CD4-positive, CD25-positive, alpha-beta regulatory T cell (primary cell): ENCODE data around the gene EHD4. TPM values are rescaled to one million over a fixed set of nuclear protein-coding genes. Genes with fewer than 3 reads are reported as not detected.

Source experiments
- ATAC-seq, 2 donors: fragments of 150-1000 bp; cut with Tn5 transposase; one replicate each; pipeline ENCODE4 v1.10.0; 2021; ENCODE audit warnings: low read depth in 2 of 2, moderate number of reproducible peaks in 2 of 2, moderate library complexity in 1 of 2
- DNase-seq, 3 donors: peaks; one replicate each; pipeline versions ENCODE4 v3.0.0 to v3.0.0-alpha.2; 2012 to 2022; ENCODE audit warnings: mixed read lengths in 1 of 3
- H3K27ac ChIP-seq: one replicate; pipeline ENCODE4 v1.7.0; 2013; ENCODE audit warnings: mild to moderate bottlenecking, low read length; ENCODE audit not compliant: insufficient read depth, poor library complexity, severe bottlenecking
- H3K27me3 ChIP-seq: one replicate; pipeline ENCODE4 v1.7.0; 2013; ENCODE audit warnings: low read length; ENCODE audit not compliant: control insufficient read depth, insufficient read depth
- H3K36me3 ChIP-seq: one replicate; pipeline ENCODE4 v1.7.0; 2013; ENCODE audit warnings: mild to moderate bottlenecking, low read length, moderate library complexity; ENCODE audit not compliant: control insufficient read depth, insufficient read depth
- H3K4me1 ChIP-seq: 2 replicates; pipeline ENCODE4 v1.7.0; 2013; ENCODE audit warnings: mild to moderate bottlenecking, low read length; ENCODE audit not compliant: insufficient read depth, control insufficient read depth, poor library complexity, severe bottlenecking
- H3K4me3 ChIP-seq: one replicate; pipeline ENCODE4 v1.7.0; 2013; ENCODE audit warnings: low read depth, mild to moderate bottlenecking, low read length, moderate library complexity
- H3K9me3 ChIP-seq, 2 experiments: 1 replicate in 1 of 2; 2 replicates in 1 of 2; pipeline ENCODE4 v1.7.0; 2013; ENCODE audit warnings: low read length in 2 of 2, mild to moderate bottlenecking in 1 of 2, moderate library complexity in 1 of 2; ENCODE audit not compliant: control insufficient read depth in 2 of 2
- H3K27ac Mint-ChIP-seq, 3 donors: one replicate each; pipeline ENCODE4 v1.8.0; 2020 to 2022; ENCODE audit warnings: mild to moderate bottlenecking in 3 of 3, mixed read lengths in 3 of 3, moderate library complexity in 2 of 3
- H3K27me3 Mint-ChIP-seq: one replicate; pipeline ENCODE4 v1.8.0; 2022; ENCODE audit warnings: mild to moderate bottlenecking, mixed read lengths
- H3K36me3 Mint-ChIP-seq: one replicate; pipeline ENCODE4 v1.8.0; 2020; ENCODE audit warnings: mixed read lengths
- H3K4me1 Mint-ChIP-seq, 4 donors: one replicate each; pipeline ENCODE4 v1.8.0; 2020 to 2022; ENCODE audit warnings: mixed read lengths in 4 of 4, mild to moderate bottlenecking in 1 of 4
- H3K4me3 Mint-ChIP-seq, 4 donors: one replicate each; pipeline ENCODE4 v1.8.0; 2020 to 2022; ENCODE audit warnings: mild to moderate bottlenecking in 4 of 4, mixed read lengths in 4 of 4, moderate library complexity in 3 of 4
- H3K9me3 Mint-ChIP-seq, 7 donors: one replicate each; pipeline ENCODE4 v1.8.0; 2020 to 2022; ENCODE audit warnings: mixed read lengths in 7 of 7, mild to moderate bottlenecking in 3 of 7, moderate library complexity in 2 of 7
- polyA plus RNA-seq, 4 donors: library from polyadenylated mRNA; unstranded; fragments of 300-500 nt; fragmentation: Illumina TruSeq; gene quantifications; one replicate each; pipeline ENCODE4 v1.2.3, GENCODE V29; 2021
- total RNA-seq: library from RNA; stranded (reverse); gene quantifications from one replicate; pipeline ENCODE4 v1.2.3, GENCODE V29; 2022

Gene EHD4
- total and polyA plus RNA-seq, 5 donors from 2014 or later, result 9.3 to 57.8 (median 13.8) TPM

DNA sequence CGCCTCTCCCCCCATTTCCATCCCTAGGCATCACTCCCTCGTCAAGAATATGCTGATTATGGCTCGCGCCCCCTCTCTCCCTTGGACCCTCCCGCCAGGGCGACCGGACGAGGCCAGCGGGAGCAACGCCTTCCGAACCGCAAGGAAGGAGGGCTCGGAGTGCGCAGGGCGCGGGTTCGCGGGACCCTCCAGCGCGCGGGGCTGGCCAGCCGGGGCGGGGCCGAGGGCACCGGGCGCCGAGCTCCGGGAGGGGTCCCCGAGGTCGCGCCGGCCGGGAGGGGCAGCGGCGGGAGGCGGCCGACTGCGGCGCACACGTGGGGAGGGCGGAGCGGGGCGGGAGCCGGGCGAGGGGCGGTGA lies 483 bp downstream of the EHD4 start:
- peak overlapping the region; percentile 74 to 98 (median 98) for H3K27ac Mint-ChIP-seq
- peaks cover 46% of the 10 kb centered on the region for H3K4me1 ChIP-seq

DNA sequence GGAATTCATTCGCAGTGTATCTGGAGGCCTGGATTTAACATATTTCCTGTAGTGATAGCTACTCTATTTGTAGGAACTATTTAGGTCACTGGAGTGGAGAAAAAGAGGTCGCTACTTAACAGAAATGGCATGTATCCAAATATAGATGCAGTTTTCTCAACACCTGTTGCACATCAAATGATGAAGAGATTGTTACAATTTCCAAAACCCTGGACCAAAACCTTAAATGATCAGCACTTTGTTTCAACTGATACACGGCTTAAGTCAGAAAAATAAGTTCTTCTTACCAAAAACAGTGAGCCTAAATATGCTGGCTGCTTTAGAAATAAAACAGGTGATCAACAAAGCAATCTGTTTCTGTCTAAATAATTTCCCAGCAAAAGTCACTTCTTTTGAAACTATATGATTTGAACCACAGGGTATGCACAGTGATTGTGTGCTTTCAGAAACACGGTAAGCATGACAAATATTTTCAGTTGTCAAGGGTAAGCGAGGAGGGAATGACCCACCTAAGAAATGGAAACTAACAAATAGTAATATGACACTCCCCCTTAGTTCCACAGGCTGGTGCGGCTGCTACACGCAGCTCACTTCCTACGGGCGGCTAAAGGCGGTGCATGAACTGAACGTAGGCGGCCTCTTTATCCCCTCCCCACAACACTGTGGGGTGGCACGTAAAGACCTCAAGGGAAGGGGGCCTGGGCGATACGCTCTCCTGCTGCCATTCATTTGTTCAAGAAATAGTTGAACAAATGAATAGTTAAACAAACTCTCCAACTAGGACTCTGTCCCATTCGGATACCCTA lies 1.1 kb downstream of the EHD4 start:
- peaks cover 46% of the 10 kb centered on the region for H3K4me1 ChIP-seq

More for the DNA sequence above, 483 bp downstream of the EHD4 start:
- no peak for ATAC-seq
- H3K4me3 Mint-ChIP-seq, result peak overlapping the region; percentile 94 to 98 (median 96)
- no peaks in the 10 kb centered on the region for H3K9me3 Mint-ChIP-seq
- no peak for DNase-seq
- peaks cover 31 to 50% (median 43%) of the 10 kb centered on the region in 4 donors for H3K4me1 Mint-ChIP-seq
- Histone ChIP-seq H3K27me3 (peaks cover 7% of the 10 kb centered on the region), H3K4me3 (peak overlapping the region; percentile 89), H3K27ac (peak overlapping the region; percentile 88), H3K9me3 (no peaks in the 10 kb centered on the region), H3K36me3 (no peaks in the 10 kb centered on the region)
- no peaks in the 10 kb centered on the region for H3K36me3 Mint-ChIP-seq
- H3K27me3 Mint-ChIP-seq, result peaks cover 15% of the 10 kb centered on the region

DNA sequence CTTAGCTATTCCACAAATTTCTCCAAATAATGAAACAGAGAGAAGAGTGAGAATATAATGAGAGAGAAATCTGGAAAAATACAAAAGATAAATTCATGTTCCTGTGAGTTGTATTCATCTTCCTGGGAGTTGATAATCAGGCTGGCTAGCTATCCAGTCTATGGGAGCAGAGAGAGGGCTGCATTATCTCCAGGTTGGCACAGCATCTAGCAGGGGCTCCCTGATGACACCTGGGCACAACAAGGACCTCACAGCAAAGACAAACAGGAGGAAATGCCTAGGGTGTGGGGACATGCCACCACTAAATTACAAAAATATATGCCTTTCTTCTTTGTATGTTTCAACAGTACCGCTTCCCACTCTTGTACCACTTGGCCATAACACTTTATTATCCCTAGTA lies 1.9 kb downstream of the EHD4 start:
- H3K27me3 ChIP-seq, result peaks cover 4% of the 10 kb centered on the region
- peak overlapping the region; percentile 91 to 98 (median 96) for H3K27ac Mint-ChIP-seq
- H3K27ac ChIP-seq, result peak overlapping the region; percentile 88
- peaks cover 31 to 58% (median 48%) of the 10 kb centered on the region in 4 donors for H3K4me1 Mint-ChIP-seq
- ATAC-seq, result no peak
- peak overlapping the region; percentile 89 for H3K4me3 ChIP-seq
- H3K9me3 Mint-ChIP-seq, result peaks cover 0 to 2% (median 0%) of the 10 kb centered on the region in 7 donors
- DNase-seq, result no peak
- peaks cover 10% of the 10 kb centered on the region for H3K27me3 Mint-ChIP-seq
- no peaks in the 10 kb centered on the region for H3K9me3 ChIP-seq
- H3K36me3 Mint-ChIP-seq, result no peaks in the 10 kb centered on the region
- no peaks in the 10 kb centered on the region for H3K36me3 ChIP-seq
- peaks cover 46% of the 10 kb centered on the region for H3K4me1 ChIP-seq
- H3K4me3 Mint-ChIP-seq, result peak overlapping the region; percentile 93 to 98 (median 96)

More for the DNA sequence above, 1.1 kb downstream of the EHD4 start:
- H3K4me3 Mint-ChIP-seq, result peak overlapping the region; percentile 93 to 98 (median 96)
- H3K9me3 Mint-ChIP-seq, result no peaks in the 10 kb centered on the region
- peaks cover 11% of the 10 kb centered on the region for H3K27me3 Mint-ChIP-seq
- Histone ChIP-seq H3K9me3 (no peaks in the 10 kb centered on the region), H3K36me3 (no peaks in the 10 kb centered on the region), H3K27ac (peak overlapping the region; percentile 88), H3K4me3 (peak overlapping the region; percentile 89), H3K27me3 (peaks cover 7% of the 10 kb centered on the region)
- peaks cover 31 to 54% (median 45%) of the 10 kb centered on the region in 4 donors for H3K4me1 Mint-ChIP-seq
- DNase-seq (peak; percentile 55 to 85 (median 74)), ATAC-seq (peak; percentile 60 to 68)
- peak overlapping the region; percentile 74 to 98 (median 96) for H3K27ac Mint-ChIP-seq
- no peaks in the 10 kb centered on the region for H3K36me3 Mint-ChIP-seq

DNA sequence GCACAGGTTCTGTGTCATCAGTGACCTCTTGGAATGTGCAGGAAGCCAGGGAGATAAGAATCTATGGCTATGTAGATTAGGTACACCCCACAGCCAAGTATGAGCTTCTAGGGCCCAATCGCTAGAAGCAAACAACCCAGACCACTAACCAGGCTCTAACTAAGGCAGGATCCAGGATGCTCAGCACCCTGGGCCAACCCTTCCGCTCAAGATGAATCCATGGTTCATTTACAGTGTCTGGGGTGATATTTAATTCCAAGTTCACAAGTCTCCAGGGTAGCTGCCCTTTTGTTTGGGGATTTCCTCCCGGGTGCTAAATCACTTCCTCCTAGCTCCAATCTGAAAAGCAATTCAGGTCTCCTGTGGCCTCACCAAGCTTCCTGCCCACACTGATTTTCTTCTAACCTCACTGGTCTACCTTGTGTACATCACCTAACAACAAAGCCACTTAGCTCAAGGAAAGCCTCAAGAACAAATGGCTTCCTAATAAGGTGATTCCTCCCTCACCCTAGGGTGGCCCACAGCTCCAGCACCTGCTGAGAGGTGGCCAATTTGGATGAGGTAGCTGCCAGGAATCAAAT lies 2.4 kb downstream of the EHD4 start:
- Mint-ChIP-seq H3K4me3 (peak overlapping the region; percentile 93 to 98 (median 96)), H3K9me3 (peaks cover 0 to 2% (median 0%) of the 10 kb centered on the region in 7 donors), H3K36me3 (no peaks in the 10 kb centered on the region), H3K27me3 (peaks cover 5% of the 10 kb centered on the region), H3K27ac (peak overlapping the region; percentile 91 to 98 (median 96)), H3K4me1 (peaks cover 31 to 58% (median 48%) of the 10 kb centered on the region in 4 donors)
- H3K9me3 ChIP-seq, result no peaks in the 10 kb centered on the region
- peak overlapping the region; percentile 89 for H3K4me3 ChIP-seq
- peak overlapping the region; percentile 88 for H3K27ac ChIP-seq
- DNase-seq (peak; percentile 14 to 70 (median 36)), ATAC-seq (no peak)
- H3K27me3 ChIP-seq, result peaks cover 4% of the 10 kb centered on the region
- no peaks in the 10 kb centered on the region for H3K36me3 ChIP-seq
- H3K4me1 ChIP-seq, result peaks cover 46% of the 10 kb centered on the region

DNA sequence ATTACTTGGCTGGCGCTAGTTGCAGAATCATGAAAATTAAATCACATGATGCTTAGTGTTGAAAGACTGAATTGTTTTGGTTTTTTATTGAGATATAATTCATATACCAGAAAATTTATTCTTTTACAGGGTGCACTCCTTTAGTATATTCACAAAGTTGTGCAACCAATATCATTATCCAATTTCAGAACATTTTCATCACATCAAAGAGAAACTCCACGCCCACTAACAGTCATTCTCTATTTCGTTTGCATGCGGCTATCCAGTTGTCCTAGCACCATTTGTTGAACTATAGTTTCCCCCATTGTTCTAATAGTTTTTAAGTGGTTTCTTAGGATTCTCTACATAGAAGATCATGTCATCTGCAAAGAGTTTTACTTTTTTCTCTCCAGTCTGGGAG lies 3.7 kb downstream of the EHD4 start:
- ATAC-seq, result no peak
- no peak for DNase-seq
- no peak overlapping the region for H3K27ac ChIP-seq
- Mint-ChIP-seq H3K27me3 (peaks cover 5% of the 10 kb centered on the region), H3K27ac (peak overlapping the region; percentile 58 to 70 (median 65)), H3K36me3 (no peaks in the 10 kb centered on the region), H3K4me3 (peak overlapping the region in 3 of 4 donors; percentile 23 to 51 (median 46)), H3K4me1 (peaks cover 31 to 58% (median 48%) of the 10 kb centered on the region in 4 donors), H3K9me3 (peaks cover 0 to 2% (median 0%) of the 10 kb centered on the region in 7 donors)
- no peaks in the 10 kb centered on the region for H3K36me3 ChIP-seq
- peaks cover 46% of the 10 kb centered on the region for H3K4me1 ChIP-seq
- no peak overlapping the region for H3K4me3 ChIP-seq
- no peaks in the 10 kb centered on the region for H3K9me3 ChIP-seq
- no peaks in the 10 kb centered on the region for H3K27me3 ChIP-seq

DNA sequence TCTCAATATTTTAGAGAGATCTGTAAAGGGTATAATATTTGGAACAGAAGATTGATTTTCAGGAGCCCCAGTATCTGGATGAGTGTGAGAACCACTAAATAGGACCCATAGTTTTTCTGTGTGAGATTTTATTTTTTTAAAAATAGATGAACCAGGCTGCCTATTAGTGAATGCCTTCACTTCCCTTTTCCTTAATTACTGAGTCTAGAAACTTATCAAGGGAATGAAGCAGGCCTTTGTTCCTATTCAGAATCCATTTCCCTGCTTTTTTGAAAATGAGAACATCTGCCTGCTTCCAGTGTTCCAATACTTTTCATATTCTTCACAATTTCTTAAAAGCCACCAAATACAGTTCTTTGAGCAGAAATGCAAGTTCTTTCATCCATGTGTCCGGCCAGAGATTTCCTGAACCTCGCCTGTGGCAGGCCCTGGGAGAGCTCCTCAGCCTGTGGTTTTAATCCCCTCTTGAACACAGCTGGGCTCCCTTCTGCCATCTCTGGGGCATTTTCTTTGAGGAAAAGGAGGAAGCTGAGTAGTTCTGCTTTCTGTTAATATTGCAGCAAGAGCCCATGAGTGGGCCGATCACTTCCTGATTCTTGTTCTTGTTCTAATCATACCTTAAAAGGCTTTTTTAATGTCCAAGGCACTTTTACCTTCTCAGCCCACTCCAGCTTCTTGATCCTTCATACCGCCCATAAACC lies 4.7 kb downstream of the EHD4 start:
- ATAC-seq, result no peak
- no peaks in the 10 kb centered on the region for H3K9me3 ChIP-seq
- Mint-ChIP-seq H3K36me3 (no peaks in the 10 kb centered on the region), H3K4me3 (peak overlapping the region; percentile 15 to 78 (median 36)), H3K9me3 (peaks cover 0 to 2% (median 0%) of the 10 kb centered on the region in 7 donors), H3K27ac (peak overlapping the region; percentile 58 to 93 (median 70)), H3K4me1 (peaks cover 31 to 54% (median 45%) of the 10 kb centered on the region in 4 donors), H3K27me3 (peaks cover 2% of the 10 kb centered on the region)
- H3K36me3 ChIP-seq, result no peaks in the 10 kb centered on the region
- peak overlapping the region; percentile 60 for H3K27ac ChIP-seq
- no peak for DNase-seq
- peak overlapping the region; percentile 26 for H3K4me3 ChIP-seq
- no peaks in the 10 kb centered on the region for H3K27me3 ChIP-seq
- H3K4me1 ChIP-seq, result peaks cover 44% of the 10 kb centered on the region

DNA sequence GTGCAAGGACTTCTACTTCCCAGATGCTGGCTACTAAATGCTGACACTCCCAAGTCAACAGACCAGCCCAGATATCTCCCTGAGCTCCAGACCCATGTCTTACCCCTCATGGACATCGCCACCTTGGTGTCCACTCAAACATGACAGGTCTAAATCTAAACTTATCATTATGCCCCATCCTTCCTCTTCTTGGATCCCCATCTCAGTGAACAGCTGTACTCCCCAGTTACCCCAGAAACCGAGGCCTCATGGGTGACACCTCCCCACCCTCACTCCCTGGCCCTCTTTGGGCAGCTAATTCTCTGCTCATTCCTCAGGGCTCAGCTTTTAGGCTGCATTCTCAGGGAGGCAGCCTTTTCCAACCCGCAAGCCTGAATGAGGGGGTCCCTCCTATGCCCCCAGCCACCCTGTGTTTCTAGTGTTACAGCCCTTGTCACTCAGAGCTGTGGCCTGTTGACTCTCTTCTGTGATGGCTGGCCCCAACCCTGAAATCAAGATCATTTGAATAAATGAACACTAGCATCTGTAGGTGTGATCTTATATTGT lies 5.4 kb downstream of the EHD4 start:
- DNase-seq (no peak), ATAC-seq (no peak)
- H3K4me3 ChIP-seq, result no peak overlapping the region
- Mint-ChIP-seq H3K4me3 (peak overlapping the region in 1 of 4 donors; percentile 3), H3K36me3 (peaks cover 2% of the 10 kb centered on the region), H3K27ac (peak overlapping the region; percentile 57 to 83 (median 65)), H3K9me3 (peaks cover 0 to 2% (median 0%) of the 10 kb centered on the region in 7 donors), H3K27me3 (no peaks in the 10 kb centered on the region), H3K4me1 (peaks cover 35 to 52% (median 45%) of the 10 kb centered on the region in 4 donors)
- peaks cover 42% of the 10 kb centered on the region for H3K4me1 ChIP-seq
- H3K36me3 ChIP-seq, result no peaks in the 10 kb centered on the region
- no peaks in the 10 kb centered on the region for H3K27me3 ChIP-seq
- H3K27ac ChIP-seq, result peak overlapping the region; percentile 60
- no peaks in the 10 kb centered on the region for H3K9me3 ChIP-seq
